Muscle layer of colon (tissue), 2 donors: ENCODE measurements around the gene GASK1A.
A peak's percentile ranks its signal among the peaks of the same experiment; 100 is the strongest.

ENCODE experiments used
- H3K27ac ChIP-seq: one replicate; pipeline ENCODE4 v1.7.0; 2013; ENCODE audit warnings: low read depth, mild to moderate bottlenecking, low read length, moderate library complexity
- H3K27me3 ChIP-seq, 2 donors: one replicate each; pipeline ENCODE4 v1.7.0; 2013; ENCODE audit warnings: low read length in 2 of 2, mild to moderate bottlenecking in 2 of 2; ENCODE audit not compliant: insufficient read depth in 2 of 2, control insufficient read depth in 1 of 2
- H3K36me3 ChIP-seq: one replicate; pipeline ENCODE4 v1.7.0; 2013; ENCODE audit warnings: mild to moderate bottlenecking, low read length; ENCODE audit not compliant: insufficient read depth
- H3K4me1 ChIP-seq: one replicate; pipeline ENCODE4 v1.7.0; 2013; ENCODE audit warnings: mild to moderate bottlenecking, low read length; ENCODE audit not compliant: insufficient read depth
- H3K4me3 ChIP-seq, 2 donors: one replicate each; pipeline ENCODE4 v1.7.0; 2013; ENCODE audit warnings: low read length in 2 of 2, low read depth in 1 of 2, mild to moderate bottlenecking in 1 of 2, moderate library complexity in 1 of 2
- H3K9ac ChIP-seq: one replicate; pipeline ENCODE4 v1.7.0; 2013; ENCODE audit warnings: low read length
- H3K9me3 ChIP-seq: one replicate; pipeline ENCODE4 v1.7.0; 2013; ENCODE audit warnings: mild to moderate bottlenecking, low read length
- donor health status: abdominal sarcoma.
- donor health status: Adenocarcinoma of cecum.

The GASK1A gene

DNA sequence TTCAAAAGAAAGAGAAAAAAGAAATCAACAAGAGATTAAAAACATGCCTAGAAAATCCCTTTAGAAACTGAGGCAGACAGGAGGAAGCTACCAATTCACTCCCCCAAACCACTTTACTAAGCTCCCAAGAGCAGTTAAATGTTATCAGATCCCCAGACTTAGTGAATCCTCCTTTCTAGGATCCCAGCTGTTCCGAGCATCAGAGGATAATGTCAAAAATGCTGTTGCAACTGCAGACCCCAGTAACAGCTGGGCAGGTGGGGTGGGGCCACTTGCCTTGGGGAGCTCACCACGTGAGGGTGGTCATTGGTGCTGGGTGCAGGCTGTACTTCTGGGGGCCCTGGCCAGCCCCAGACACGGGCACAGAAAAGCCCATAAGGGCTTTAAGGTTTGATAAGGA is 117.7 kb downstream of the GASK1A start:
- H3K4me1 ChIP-seq: peaks cover 15% of the 10 kb centered on the region

DNA sequence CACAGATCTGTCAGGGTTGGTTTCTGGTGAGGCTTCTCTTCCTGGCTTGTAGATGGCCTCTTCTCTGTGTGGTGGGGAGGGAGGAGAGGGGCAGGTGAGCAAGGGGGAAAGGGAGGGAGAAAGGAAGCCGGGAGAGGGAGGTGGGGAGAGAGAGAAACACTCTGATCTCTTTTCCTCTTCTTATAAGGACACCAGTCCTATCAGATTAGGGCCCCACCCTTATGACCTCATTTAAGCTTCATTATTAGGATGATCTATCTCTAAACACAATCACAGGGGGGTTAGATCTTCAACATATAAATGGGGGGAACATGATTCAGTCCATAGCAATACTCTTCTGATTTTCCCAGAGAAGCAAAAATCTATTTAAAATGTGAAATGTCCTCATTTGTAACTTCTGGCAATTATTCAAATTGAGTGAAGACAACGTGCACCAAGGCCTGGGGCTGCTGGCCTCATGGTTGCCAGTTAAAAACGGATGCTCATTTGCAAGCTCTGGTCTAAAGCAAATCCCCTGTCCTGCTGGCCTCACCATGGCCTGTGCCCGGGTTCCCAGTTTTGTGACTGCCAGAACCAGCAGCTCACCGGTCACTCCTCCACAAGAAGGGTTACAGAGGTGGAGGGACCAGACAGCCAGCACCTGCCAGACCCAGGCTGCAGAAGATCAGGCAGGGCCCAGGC is 118.4 kb downstream of the GASK1A start:
- no peak overlapping the region for H3K9ac ChIP-seq

More for the DNA sequence above, 117.7 kb downstream of the GASK1A start:
- Histone ChIP-seq H3K4me3 (no peak overlapping the region), H3K9ac (no peak overlapping the region), H3K36me3 (no peaks in the 10 kb centered on the region), H3K27me3 (no peaks in the 10 kb centered on the region), H3K27ac (no peak overlapping the region), H3K9me3 (no peaks in the 10 kb centered on the region)

DNA sequence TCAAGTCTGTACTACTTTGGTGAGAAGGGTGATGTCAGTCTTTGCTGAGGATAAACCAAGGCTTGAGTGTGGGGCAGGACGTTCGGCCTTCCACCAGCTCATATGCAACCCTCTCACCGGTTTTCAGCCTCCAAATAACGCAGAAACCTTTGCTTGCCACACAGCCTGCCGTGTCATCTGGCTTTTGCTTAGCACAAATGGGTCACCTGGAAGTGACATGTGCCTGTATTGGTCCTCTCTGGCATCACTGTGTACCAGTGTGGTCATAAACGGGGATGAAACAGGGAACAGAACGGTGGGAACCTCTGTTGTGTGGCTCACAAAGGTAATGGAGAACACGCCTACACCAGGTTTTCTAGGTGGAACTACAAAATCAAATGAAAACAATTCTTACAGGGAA is 119.7 kb downstream of the GASK1A start:
- Histone ChIP-seq H3K36me3 (no peaks in the 10 kb centered on the region), H3K9me3 (no peaks in the 10 kb centered on the region), H3K4me1 (peaks cover 10% of the 10 kb centered on the region), H3K27me3 (no peaks in the 10 kb centered on the region), H3K4me3 (no peak overlapping the region), H3K27ac (no peak overlapping the region), H3K9ac (no peak overlapping the region)

More for the DNA sequence above, 118.4 kb downstream of the GASK1A start:
- no peak overlapping the region for H3K4me3 ChIP-seq
- no peaks in the 10 kb centered on the region for H3K9me3 ChIP-seq
- no peaks in the 10 kb centered on the region for H3K27me3 ChIP-seq
- H3K4me1 ChIP-seq: peaks cover 15% of the 10 kb centered on the region
- no peaks in the 10 kb centered on the region for H3K36me3 ChIP-seq
- H3K27ac ChIP-seq: no peak overlapping the region

DNA sequence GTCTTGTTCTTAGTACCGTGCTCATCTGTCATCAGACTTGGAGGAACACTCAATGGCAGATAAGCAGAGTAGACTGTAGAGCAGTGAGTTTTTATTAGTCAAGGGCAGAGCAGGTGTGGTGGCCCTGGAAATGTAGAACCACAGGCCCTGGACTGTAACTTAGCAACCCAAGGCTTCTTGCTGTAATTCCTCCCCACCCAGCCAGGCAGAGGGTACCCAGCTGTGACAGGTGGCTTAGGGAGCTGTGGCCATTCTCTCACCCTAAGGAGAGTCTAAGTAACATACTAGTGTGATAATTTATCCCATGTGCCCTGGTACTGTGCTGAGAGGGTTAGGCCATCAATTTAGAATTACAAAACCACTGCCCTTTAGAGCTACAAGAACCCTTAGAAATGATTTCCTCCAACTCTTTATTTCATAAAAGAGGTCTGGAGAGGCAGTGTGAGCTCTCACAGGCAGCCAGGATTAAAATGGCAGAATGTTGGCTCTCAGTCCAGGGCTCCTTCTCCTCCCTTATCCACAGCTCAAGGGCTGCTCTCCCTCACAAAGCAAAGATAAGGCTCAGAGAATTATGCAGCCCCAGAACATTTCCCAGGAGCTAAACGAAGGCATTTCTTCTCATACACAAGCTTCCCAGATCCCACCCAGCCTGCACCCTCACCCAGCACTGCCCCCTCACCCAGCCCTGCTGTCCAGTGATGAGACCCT is 123.8 kb downstream of the GASK1A start:
- H3K9me3 ChIP-seq: no peaks in the 10 kb centered on the region
- no peak overlapping the region for H3K27ac ChIP-seq
- H3K9ac ChIP-seq: no peak overlapping the region
- no peaks in the 10 kb centered on the region for H3K27me3 ChIP-seq
- H3K4me1 ChIP-seq: peaks cover 15% of the 10 kb centered on the region
- H3K4me3 ChIP-seq: no peak overlapping the region
- H3K36me3 ChIP-seq: no peaks in the 10 kb centered on the region

DNA sequence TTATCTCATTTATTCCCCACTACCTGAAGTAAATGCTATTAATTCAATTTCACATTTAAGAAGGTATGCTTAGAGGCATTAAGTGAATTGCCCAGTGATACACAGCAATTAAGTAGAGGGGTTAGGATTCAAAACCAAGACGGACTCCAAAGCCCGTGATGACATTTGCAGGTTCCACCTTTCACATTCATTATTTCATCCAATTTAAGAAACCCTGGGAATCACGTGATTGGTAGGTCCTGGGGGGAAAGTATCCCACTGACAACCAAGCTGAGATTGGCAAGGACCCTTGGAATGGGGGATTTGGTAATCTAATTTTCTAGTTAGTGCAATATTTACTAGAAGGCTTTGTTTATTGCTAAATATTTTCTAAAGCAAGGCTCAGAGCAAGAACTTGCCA is 124.9 kb downstream of the GASK1A start:
- Histone ChIP-seq H3K36me3 (no peaks in the 10 kb centered on the region), H3K4me1 (peaks cover 15% of the 10 kb centered on the region), H3K27me3 (no peaks in the 10 kb centered on the region), H3K4me3 (no peak overlapping the region), H3K9ac (no peak overlapping the region), H3K27ac (no peak overlapping the region), H3K9me3 (no peaks in the 10 kb centered on the region)

DNA sequence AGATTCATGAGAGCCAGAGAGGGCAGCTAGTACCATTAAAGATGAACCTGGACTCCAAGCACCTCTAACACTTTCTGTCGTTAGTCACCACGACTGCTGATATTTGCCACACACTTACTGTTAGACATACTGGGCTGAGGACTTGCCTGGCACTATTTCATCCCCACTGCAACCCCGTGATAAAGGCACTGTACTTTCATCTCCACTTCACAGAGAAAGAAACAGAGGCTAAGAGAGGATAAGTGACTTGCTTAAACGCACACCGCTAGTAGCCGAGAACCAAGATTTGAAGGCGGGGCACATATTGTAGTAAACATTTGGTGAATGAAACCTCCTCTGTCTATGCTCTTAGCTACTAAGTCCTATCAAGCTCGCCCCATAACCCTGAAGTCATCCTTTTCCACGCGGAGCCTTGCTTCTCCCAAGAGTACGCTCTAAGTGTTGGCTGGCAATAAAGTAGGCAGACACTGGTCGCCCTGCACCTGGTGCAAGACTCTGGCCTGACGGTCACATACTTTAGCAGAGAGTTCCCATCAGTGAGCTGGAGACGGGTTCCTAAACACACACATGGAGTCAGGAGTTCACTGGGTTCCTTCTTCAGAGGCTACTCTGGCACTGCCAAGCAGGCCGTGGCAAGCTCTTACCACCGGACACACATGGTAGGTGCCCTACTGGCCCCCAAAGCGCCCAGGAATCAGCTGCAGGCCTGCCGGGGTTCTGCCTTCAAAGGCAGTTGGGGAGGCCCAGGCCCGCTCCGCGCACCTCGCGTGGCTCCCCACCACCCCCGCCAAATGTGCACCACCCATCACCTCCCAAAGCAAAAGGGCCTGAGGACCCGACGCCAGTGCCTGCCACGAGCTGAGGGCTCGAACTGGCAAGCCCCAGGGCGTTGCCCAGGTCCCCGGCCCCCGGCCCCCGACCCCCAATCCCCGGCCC is 125.8 kb downstream of the GASK1A start:
- no peak overlapping the region for H3K9ac ChIP-seq

DNA sequence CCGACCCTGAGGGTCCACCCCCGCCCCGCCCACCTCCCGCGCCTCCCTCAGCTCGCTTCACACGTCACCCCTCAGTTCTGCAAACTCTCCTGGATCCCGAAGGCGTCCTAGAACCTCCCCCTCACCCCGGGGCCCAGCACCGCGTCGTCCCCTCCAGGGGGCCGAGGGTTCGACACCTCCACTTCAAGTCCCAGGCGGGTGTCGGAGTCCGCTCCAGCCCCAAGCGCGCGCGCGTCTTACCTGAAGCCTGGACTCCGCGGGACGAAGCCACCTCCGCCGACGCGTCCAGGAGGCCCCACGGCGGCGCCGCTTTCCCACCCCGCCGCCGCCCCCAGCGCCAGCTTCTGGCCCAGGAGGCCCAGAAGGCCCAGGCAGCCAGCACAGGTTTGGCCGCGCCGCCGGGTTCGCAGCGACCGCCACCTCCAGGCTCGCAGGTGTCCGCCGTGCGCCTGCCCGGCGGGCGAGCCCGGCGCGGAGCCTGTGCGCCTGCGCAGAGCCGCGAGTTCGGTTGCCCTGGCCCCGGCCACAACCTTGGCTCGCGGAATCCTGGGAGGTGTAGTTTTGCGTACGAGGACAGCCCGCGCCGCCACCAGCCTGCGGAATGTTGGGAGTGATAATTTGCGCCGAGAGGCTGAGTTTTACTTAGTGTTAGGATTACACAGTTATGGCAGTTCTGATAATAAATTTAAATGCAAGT is 126.6 kb downstream of the GASK1A start, which contains the start of gene POMGNT2:
Gene POMGNT2 (minus strand): TSS at position 484 of the 697 bp plus-strand sequence. CDS start 24,648 bp downstream, outside the sequence.
- Histone ChIP-seq H3K36me3 (no peaks in the 10 kb centered on the region), H3K9ac (peak within 1 kb of the TSS; percentile 22), H3K9me3 (no peaks in the 10 kb centered on the region), H3K4me1 (peaks cover 15% of the 10 kb centered on the region), H3K4me3 (peak within 1 kb of the TSS; percentile 46 to 79), H3K27me3 (no peaks in the 10 kb centered on the region), H3K27ac (peak within 1 kb of the TSS; percentile 70)

More for the DNA sequence above, 125.8 kb downstream of the GASK1A start:
- Histone ChIP-seq H3K4me1 (peaks cover 15% of the 10 kb centered on the region), H3K36me3 (no peaks in the 10 kb centered on the region), H3K9me3 (no peaks in the 10 kb centered on the region), H3K4me3 (peak overlapping the region; percentile 33 to 58), H3K27ac (no peak overlapping the region), H3K27me3 (no peaks in the 10 kb centered on the region)

DNA sequence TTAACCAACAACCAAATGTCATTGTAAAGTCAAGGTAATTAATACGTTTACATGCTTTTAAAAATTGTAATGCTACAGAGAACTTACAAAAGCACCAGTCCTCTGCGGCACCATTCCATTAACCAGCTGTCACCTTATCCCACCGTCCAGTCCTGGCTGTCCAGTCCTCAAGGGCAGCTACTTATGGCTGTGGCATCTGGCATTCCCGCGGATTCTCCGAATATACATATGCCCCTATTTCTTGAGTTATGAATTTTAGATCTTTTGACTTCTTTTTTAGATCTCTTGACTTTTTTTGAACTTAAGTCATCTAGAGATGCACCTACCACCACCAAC is 127.2 kb downstream of the GASK1A start:
- Histone ChIP-seq H3K4me1 (peaks cover 15% of the 10 kb centered on the region), H3K27me3 (no peaks in the 10 kb centered on the region), H3K4me3 (peak overlapping the region; percentile 46 to 79), H3K36me3 (no peaks in the 10 kb centered on the region), H3K9ac (peak overlapping the region; percentile 9), H3K9me3 (no peaks in the 10 kb centered on the region), H3K27ac (no peak overlapping the region)
